ENCODE results near the gene SGCA.

DNA sequence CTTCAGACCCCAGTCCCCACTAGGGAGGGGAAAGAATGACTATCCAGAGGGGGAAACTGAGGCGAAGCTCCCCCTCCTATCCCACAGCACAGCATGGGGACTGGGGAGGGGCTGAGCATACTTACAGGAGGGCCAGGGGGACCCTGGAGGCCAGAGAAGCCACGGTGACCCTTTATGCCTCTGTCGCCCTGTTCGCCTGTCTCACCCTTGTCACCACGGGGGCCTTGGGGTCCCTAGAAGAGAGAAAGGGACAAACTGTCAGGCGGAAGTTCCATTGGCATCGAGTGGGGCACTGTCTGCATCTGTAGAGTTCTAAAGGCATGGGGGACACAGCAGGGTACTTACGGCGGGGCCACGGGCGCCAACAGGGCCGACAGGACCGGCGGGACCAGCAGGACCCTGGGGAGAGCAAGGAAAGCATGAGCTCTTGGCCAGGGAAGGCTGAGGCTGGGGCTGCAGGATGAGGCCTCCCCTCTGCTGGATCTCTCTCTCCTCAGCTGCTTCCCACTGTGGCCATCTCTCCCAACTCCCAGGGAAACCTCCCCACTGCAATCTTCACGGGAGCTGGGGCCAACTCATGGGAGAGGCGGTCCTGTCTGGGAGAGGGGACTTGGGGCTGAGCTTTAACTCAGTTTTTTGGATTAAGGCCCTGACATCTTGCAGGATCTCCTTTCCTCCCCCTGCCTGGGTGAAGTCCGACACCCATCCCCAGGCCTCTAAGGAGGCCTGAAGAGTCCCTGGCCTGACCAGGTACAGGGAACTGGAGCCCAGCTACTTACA, 22.1 kb downstream of the SGCA start:
- TF ChIP-seq, protein P1, sequence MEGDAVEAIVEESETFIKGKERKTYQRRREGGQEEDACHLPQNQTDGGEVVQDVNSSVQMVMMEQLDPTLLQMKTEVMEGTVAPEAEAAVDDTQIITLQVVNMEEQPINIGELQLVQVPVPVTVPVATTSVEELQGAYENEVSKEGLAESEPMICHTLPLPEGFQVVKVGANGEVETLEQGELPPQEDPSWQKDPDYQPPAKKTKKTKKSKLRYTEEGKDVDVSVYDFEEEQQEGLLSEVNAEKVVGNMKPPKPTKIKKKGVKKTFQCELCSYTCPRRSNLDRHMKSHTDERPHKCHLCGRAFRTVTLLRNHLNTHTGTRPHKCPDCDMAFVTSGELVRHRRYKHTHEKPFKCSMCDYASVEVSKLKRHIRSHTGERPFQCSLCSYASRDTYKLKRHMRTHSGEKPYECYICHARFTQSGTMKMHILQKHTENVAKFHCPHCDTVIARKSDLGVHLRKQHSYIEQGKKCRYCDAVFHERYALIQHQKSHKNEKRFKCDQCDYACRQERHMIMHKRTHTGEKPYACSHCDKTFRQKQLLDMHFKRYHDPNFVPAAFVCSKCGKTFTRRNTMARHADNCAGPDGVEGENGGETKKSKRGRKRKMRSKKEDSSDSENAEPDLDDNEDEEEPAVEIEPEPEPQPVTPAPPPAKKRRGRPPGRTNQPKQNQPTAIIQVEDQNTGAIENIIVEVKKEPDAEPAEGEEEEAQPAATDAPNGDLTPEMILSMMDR (IDR thresholded peaks at IDR 0.05; ENCODE audit: borderline replicate concordance, extremely low read depth, low read length, poor library complexity, severe bottlenecking): no peak
- no peak for TF ChIP-seq EZH2 (IDR thresholded peaks at IDR 0.05; ENCODE audit: borderline replicate concordance, low read depth, low read length, severe bottlenecking)
